HG02981 (cell line): Measurements from ENCODE around the gene BTRC.
"Not testable (repeated sequence)": the region's sequence is repeated elsewhere in the genome, so short reads cannot be mapped to it uniquely, and the experiment has no call there.

Source experiments
- ATAC-seq: cut with Tn5 transposase; IDR thresholded peaks from one replicate; pipeline ENCODE4 v1.9.1; 2021; ENCODE audit warnings: mild to moderate bottlenecking, moderate library complexity; ENCODE audit not compliant: unreplicated experiment

Gene BTRC

DNA sequence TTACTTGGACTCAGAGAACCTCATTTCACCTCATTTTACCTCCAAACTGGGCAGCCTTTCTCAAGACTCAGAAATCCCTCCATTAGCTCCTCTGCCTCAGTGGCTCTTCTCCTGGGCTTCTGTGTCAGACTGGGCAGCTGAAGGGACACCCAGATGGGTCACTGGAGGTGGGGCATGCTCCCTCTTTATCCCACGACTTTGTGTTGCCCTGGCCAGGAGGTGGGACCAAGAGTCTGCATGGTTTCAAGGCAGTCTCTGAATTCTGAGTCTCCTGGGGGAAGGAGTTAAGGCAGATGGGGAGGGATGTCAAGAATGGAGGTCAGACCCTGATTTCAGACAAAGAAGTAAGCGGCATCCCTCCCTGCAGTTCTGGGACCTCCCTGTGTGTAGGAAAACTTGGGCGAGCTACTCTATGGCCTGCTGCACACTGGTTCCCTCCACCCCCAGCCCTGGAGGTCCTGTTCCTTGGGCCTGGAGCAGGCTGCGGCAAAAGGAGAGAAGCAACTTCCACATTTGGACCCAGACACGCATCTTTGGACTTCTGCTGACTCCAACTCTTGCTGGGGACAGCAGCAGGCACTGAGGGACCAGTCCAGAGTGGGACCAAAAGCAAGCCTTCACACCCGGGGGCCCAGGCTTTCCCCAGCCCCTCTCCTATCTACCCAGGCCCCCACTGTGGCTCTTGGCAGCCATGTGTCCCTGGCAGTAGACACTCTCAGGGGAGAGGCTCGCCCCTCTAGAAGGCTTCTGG is 223.3 kb downstream of the BTRC start:
- no peak for ATAC-seq

DNA sequence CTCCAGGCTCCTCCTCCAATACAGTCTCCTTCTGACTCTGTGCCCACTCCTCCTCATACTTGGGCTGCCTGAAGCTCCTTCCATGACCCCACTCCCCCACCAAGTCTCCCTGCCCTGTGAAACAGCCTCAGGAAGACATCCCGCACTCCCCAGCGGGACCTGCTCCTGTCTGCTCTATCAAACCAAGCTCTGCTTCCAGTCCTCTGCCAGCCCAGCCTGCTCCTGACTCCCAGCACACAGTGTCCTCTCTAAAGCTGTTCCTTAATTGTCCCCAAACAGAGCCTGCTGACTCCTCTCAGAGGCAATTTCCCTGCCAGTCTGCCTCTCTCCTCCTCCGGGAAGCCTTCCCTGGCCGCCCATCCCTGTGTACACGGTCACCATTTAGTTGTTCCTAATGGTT is 224.2 kb downstream of the BTRC start:
- no peak for ATAC-seq

DNA sequence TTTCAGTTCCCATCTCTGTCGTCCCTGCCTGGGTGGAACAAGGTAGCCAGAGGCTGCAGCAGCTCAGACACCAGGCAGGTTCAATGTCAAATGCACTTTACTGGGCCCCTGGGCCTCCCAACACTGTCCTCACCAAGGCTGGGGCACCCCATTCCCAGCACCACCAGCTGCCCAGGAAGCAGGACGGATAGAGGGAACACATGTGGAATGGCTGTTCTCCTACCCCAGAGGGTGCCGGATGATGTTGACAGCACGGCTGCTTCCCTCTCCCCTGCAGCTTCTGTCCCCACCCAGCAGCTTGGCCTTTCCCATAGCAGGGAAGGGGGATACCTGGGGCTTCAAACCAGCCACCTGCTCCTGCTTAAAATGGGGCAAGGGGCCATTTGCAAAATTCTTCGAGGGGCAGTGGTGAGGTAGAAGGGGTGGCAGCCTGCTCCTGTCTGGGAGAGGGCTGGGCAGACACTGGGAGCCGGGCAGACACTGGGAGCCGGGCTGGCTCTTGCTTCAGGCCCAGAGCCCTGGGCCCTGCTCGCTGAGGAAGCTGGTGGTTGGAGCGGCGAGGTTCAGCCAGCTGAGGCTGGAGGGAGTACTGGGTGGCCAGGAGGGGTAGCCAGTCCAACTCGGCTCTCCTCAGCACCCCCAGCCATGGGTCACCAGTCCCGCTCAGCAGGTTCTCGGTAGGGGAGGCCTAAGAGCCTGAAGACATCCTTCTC is 225.0 kb downstream of the BTRC start:
- ATAC-seq = no peak

DNA sequence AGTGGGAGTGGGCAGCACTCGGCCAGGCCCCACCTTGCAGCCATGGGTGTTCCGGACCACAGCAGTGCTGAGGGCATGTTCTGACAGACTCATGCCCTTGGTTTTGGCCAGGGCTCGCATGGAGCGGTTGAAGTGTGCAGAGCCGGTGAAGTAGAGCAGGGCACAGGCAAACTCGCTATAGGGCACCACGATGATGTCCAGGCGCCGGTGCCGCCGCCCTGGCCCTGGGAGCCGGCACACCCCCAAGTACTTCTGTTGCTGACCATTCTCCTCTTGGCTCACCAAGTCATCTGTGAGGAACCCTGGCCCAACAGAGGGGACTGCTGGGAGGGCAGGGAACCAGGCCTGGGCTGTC is 225.5 kb downstream of the BTRC start:
- no peak for ATAC-seq

DNA sequence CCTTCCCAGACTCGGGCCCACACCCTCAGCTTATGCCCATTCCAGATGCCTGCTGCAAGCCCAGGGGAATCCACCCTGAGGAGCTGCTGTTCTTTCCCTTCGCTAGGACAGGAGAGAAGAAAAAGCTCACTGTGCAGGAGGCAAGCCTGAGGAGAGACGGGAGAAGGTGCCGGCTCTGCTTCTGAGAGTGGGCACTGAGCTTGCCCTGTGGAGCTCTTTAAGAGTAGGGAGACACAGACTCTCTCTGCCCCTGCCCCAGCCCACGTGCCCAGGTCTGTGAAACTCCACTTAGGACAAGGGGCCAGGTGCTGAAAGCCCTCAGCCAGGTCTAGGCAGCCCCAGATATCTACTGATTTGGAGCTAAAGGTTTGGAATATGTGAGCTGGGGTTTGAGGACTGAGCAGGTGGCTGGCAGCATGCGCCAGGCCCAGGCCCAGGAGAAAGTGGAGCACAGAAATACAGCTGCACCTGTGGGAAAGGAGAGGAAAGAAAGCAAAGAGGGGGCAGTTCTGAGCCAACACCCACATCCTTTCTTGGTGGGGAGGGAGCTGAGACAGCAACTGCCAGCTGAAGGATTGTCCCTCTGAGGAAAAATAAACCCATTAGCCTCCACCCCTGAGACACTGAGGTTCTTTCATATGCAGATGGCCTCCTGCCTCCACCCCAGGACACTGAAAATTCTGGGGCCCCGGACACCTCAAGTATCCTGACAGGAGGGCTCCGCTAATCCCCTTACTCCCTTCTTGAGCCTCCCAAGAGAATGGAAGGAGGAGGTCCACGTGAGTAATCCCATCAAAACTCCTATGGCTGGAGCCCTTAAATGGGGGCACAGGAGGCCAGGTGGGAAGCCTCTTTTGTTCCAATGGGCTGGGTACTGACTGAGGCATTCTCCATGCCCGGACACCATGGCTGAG is 226.8 kb downstream of the BTRC start:
- no peak for ATAC-seq

DNA sequence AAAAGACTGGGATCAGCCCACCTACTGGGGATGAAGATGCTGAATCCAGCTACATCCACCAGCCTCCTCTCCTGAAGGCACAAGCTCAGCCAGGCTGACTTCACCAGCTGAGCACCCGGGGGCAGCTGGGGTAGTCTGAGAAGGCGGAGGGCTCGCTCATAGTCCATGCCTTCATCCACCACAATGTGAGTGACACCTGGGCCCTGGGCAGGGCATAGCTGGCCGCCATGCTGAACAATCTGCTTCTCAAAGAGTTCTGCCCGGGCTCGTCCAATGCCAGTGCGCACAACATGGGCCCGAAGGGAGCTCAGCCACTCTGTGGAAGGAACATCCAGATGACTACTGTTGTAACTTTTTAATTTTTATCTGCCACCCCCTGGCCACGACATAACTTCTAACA is 231.9 kb downstream of the BTRC start:
- ATAC-seq = no peak

DNA sequence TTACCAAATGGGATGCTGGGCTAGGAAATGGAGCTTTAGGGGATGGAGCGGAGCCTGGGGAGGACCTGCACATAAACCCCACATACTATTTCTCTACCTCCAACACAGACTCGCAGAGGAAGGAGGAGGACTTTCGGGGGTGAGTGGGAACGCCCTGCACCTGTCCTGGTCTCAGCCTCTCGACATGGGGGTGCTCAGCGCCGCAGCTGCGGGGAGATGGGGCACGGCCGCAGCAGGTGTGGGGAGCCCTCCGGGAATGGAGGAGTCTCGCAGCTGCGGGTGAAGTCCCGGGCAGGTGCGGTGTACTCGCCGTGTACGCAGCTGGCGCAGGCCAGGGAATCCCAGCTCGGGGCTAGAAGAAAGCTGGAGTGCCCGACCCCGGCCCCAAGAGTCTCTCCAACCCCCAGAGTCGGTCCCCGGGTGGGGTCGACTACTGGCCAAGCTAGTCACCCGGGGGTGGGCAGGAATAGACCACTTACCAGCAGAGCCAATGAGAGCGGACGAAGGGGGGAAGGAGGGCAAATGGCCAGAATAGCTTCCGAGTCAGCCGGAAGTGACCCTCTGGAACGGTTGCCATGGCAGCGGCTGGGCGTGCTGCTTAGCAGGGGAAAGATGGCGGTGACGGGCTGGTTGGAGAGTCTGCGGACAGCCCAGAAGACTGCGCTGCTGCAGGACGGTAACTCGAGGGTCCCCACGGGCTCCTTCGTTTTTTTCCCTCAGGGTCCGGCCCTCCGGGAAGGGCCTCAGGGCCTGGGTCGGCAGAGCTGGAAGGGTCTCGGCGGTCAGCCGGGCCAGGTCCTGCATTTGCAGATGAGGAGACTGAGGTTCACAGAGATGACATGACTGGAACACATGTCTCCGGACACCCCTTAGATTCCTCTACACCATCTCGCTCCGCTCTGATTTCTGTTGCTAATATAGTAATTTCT is 234.0 kb downstream of the BTRC start, which contains the start of the genes DPCD and POLL:
Gene DPCD, plus strand, starts transcription at position 597 of the 929 bp plus-strand sequence. Its CDS starts 16 bp downstream, at position 613.
Gene POLL, minus strand, starts transcription at position 533 of the 929 bp plus-strand sequence. CDS start 897 bp downstream, outside the sequence.
- peak; percentile 96 for ATAC-seq

DNA sequence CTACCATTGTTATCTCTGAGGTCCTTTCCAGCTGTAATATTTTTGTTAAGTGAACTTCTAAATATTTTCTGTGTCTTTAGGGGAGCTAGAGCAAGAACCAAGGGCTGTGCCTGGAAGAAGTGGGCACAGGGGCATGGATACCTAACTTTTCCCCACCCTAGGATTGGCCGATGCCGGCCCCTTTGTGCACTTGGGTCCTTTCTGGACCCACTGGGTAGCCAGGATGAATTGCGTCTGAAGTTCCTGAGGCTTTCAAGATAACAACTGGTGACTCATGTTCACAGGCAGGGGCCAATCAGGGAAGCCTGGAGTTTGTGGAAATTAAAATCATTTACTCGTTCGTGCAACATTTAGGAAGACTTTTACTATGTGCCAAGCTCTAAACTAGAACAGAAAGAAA is 234.9 kb downstream of the BTRC start:
- ATAC-seq = no peak

DNA sequence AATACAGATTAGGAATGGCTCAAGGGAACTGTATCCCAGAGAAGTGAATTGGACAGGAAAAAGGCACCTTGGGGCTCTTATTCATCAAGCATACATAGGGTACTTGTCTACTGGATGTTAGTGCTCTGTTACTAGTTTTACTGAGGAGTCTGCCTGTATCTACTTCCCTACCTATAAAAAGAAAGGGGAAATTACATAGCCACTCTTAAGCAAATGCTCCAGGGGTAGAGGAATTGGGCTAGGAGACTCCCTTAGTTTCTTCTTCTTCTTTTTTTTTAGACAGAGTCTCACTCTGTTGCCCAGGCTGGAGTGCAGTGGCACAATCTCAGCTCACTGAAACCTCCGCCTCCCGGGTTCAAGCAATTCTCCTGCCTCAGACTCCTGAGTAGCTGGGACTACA is 239.4 kb downstream of the BTRC start:
- ATAC-seq = not testable (repeated sequence)

DNA sequence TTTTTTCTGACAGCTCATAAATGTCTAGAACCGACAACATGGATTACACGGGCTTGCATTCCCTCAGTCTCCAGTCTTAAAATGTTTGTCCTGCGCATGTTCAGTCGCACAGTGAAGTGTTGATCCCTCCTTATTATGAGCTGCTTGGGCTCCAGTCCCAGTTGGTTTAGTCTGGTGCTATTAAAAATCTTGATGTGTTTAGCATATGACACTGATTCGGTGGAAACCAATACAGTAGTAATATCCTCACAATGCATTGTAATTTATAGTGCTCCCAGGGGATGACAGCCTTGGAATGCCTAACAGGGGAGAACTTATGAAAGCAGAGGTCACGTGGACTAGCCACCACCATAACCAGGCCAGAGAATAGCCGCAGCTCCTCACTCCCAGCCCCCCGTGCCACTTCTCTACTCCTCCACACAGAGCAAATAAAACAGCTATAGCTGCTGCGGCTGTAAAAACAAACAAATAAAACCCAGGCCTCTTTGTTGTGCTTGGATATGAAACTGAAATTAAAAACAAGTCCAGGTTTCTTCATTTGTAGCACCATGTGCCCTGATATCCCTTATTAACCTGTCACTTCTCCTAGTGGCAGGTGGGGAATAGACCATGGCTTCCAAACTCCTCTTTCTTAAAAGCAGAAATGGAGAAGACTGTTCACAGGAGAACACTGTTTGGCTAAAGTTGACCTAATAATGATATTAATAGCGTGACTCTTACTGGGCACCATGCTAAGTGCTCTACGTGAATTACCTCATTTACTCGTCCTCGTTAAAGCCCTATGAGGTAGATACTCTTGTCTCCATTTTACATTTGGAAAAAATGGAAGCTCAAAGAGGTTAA is 241.8 kb downstream of the BTRC start:
- ATAC-seq = no peak

DNA sequence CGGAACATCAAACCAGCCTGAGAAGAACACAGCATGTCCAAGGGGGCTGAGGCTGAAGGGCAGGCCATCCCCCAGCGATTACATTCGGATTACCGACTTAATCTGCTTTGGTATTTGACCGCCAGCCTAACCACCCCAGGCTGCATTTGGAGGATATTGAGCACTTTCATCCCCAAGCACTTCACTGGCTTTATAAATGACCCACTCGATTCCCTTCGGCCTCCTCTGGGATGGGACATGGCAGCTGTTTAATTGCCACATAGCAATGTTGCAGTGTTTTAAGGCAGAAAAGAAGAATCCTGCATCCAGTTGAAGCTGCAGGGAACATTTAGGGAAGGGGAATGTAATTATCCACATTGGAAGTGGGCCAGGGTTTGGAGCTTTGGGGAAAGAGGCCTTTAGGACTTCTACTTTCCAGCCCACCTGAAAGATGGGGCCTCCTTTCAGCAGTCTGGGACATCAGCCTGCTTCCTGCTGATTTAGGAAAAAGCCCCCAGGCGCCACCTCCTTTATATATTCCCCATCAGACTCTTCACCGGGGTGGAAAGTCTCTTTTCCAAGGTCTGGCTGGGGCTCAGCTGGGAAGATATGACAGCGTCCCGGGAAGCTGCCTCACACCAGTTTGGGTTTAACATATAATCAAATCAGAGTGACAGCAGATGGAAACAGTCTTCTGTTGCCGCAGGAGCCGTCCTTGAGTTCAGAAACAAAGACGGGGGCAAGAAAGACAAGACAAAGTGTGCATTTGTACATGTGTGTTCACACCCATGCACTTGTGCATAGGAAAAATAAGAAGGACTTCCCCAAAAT is 243.3 kb downstream of the BTRC start:
- no peak for ATAC-seq

DNA sequence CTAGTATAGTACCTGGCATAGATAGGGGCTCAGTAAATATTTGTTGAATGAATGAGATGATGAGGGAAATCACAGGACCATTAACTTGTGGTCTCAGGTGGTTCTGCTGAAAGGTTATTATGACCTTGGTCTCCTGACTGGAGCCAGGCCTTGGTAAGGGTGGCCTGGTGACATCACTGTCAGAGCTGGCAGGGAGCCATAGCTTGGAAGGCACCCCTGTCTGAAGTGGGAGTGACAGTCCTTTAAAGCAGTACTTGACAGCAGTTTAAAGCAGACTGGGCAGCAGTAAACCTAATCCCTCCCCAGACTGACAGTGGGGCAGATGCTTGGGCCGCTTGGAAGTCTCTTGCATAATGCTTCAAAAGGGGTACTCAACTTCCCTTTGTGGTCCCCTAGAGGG is 247.6 kb downstream of the BTRC start:
- ATAC-seq = no peak

DNA sequence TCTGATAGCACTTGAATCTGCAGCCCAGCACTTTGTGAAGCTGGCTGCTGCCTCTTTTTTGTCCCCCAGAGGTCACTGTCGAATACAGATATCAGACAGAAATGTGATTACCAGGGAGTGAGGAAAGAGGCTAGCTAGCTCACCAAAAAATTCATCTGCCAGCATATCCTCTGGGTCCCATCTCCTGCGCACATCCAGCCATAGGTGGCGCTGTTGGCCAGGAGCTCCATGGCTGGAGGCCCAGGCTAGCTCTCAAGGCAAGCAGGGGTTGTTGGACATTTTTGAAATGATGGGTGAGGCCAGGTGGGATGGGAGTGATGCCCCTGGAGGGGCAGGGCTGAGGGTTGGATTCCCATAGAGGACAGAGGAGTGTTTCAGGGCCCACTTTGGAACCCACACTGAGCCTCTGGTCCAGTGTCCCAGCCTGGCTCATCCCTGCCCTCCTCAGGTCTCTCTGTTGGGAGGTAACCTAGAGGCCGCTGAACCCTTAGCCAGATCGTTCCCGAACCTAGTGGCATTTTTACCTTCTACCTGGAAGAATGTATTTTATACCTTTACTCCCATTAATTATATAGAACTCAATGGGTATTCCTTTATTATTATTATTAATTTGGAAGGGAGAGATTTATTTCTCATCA is 248.9 kb downstream of the BTRC start:
- peak; percentile 72 for ATAC-seq
